ENCODE measurements around the gene ACOT12.

- TF ChIP-seq CTCF (IDR thresholded peaks at IDR 0.05): no peak
- TF ChIP-seq POLR2A (IDR thresholded peaks at IDR 0.05): no peak
Observed at GRCh38 chr5:81292130-81292529, 101.8 kb downstream of the ACOT12 start.

Measured in thyroid gland (tissue), 4 donors.